ENCODE results near the gene RER1. TPM values are rescaled to one million over a fixed set of nuclear protein-coding genes. Genes with fewer than 3 reads are reported as not detected.

The RER1 gene
- total and polyA plus RNA-seq, 8 donors, result 89.6 to 167 (median 101) TPM

DNA sequence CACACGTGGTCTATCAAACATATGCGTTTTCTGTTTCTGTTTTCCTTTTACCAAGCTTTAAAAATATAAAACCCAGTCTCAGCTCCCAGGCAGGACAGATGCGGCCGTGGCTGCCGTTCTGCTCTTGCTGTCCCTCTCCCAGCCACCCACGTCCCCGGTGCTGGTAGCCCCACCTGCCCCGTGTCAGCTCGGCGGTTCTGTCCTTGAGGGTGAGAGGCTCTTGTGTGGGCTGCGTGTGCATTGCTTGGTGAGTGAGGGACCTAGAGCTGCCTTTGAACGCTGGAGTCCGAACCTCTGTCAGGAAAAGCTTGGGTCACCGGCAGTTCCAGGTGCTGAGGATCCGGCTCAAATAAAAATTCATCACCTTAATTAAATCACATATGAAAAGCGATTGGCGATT, 4.4 kb downstream of the RER1 start:
- TF ChIP-seq, protein P1, sequence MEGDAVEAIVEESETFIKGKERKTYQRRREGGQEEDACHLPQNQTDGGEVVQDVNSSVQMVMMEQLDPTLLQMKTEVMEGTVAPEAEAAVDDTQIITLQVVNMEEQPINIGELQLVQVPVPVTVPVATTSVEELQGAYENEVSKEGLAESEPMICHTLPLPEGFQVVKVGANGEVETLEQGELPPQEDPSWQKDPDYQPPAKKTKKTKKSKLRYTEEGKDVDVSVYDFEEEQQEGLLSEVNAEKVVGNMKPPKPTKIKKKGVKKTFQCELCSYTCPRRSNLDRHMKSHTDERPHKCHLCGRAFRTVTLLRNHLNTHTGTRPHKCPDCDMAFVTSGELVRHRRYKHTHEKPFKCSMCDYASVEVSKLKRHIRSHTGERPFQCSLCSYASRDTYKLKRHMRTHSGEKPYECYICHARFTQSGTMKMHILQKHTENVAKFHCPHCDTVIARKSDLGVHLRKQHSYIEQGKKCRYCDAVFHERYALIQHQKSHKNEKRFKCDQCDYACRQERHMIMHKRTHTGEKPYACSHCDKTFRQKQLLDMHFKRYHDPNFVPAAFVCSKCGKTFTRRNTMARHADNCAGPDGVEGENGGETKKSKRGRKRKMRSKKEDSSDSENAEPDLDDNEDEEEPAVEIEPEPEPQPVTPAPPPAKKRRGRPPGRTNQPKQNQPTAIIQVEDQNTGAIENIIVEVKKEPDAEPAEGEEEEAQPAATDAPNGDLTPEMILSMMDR (IDR thresholded peaks at IDR 0.05), result no peak
- no peaks in the 10 kb centered on the region for H3K9me3 ChIP-seq
- peaks cover 7 to 28% of the 10 kb centered on the region in 2 donors for H3K4me1 ChIP-seq
- no peaks in the 10 kb centered on the region for H3K27me3 ChIP-seq
- peaks cover 6 to 78% of the 10 kb centered on the region in 2 donors for H3K36me3 ChIP-seq
- H3K27ac ChIP-seq, result no peak overlapping the region
- ATAC-seq (no peak), DNase-seq (no peak)
- intact Hi-C loops (cut with DNase I), result no loop called here
- H3K4me3 ChIP-seq, result no peak overlapping the region

DNA sequence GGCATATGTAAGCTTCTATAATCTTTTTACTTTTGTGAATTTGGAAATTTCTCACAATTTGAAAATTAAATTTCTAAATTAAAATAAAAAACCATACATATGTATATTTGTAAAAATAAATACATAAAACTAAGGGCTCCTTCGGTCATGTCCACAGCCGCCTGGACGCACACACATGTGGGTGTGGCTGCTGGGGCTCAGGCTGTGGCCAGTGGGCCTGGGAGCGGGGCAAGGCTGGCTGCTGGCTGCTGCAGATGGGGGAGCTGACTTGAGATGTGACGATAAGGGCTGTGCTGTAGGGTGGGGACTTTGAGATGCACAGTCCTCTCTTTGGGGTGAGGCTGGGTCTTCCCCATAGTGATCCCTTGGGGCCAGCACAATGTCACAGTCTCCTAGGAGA, 4.8 kb downstream of the RER1 start:
- Histone ChIP-seq H3K9me3 (no peaks in the 10 kb centered on the region), H3K4me3 (no peak overlapping the region), H3K4me1 (peaks cover 7 to 28% of the 10 kb centered on the region in 2 donors), H3K27me3 (no peaks in the 10 kb centered on the region), H3K36me3 (peaks cover 6 to 80% of the 10 kb centered on the region in 2 donors), H3K27ac (no peak overlapping the region)
- TF ChIP-seq, protein P1 (IDR thresholded peaks at IDR 0.05), result no peak
- ATAC-seq (no peak), DNase-seq (no peak)
- intact Hi-C loops (cut with DNase I), result no loop called here

GRCh38 chr1:2397007-2397679, 5.5 kb downstream of the RER1 start:
- Histone ChIP-seq H3K4me3 (no peak overlapping the region), H3K27me3 (no peaks in the 10 kb centered on the region), H3K27ac (no peak overlapping the region), H3K36me3 (peaks cover 6 to 87% of the 10 kb centered on the region in 2 donors), H3K4me1 (peaks cover 7 to 27% of the 10 kb centered on the region in 2 donors), H3K9me3 (no peaks in the 10 kb centered on the region)
- intact Hi-C loops (cut with DNase I), result no loop called here
- ATAC-seq (no peak), DNase-seq (no peak)
- TF ChIP-seq, protein P1 (IDR thresholded peaks at IDR 0.05), result no peak

DNA sequence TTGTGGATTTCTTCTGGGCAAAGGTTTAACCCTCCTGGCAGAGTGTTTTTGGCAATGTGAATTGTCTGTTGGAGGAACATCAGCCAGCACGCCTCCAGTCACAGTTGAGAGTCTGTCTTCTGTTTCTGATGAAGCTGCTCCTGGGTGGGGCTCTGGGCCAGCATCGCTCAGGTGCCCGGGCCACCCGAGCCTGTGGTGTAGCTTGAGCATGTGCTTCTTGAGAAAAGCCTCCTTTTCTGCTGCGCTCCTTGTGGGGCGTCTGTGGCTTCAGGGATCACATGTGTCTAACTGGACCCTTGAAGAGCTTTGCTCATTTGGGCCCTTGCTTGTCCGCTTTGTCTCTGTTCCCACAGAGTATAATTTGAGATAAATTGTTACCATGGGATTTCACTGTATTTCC, 7.2 kb downstream of the RER1 start:
- ATAC-seq (no peak), DNase-seq (no peak)
- TF ChIP-seq, protein P1 (IDR thresholded peaks at IDR 0.05), result no peak
- Histone ChIP-seq H3K27ac (no peak overlapping the region), H3K4me1 (peaks cover 0 to 10% of the 10 kb centered on the region in 2 donors), H3K9me3 (no peaks in the 10 kb centered on the region), H3K4me3 (no peak overlapping the region), H3K36me3 (peaks cover 6 to 97% of the 10 kb centered on the region in 2 donors), H3K27me3 (no peaks in the 10 kb centered on the region)
- intact Hi-C loops (cut with DNase I), result no loop called here

DNA sequence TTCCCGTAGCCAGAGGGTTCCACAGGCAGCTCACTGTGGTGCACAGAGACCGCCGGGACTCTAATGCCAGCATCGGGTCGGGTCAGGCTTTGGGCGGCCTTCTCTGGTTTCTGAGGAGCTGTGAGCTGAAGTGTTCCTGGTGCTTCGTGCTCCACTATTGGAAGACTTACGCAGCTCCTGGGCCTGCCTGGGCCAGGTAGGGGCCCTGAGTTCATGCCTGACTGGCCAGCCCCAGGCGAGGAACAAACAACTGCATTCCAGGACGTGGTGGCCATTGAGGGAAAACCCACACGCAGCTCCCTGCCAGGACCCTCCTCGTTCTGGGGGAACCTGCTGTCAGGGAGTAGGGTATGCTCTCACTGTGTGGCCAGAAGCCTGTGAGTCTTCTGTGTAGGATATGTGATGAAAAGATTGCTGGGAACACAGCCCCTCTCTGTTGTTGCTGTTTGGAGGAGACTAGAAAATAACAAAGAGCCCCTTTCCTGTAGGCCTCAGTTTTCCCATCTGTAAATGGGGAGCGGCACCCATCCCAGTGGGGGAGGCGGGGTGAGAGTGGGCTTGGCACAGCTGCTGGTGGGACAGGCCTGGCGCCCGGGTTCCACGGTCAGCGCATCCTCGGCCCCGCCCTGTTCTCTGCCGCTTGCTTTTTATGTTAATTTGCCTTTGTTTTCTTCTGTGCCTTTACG, 8.4 kb downstream of the RER1 start:
- DNase-seq (no peak), ATAC-seq (no peak)
- Histone ChIP-seq H3K4me3 (no peak overlapping the region), H3K27ac (no peak overlapping the region), H3K4me1 (no peaks in the 10 kb centered on the region), H3K9me3 (no peaks in the 10 kb centered on the region), H3K36me3 (peaks cover 6 to 97% of the 10 kb centered on the region in 2 donors), H3K27me3 (no peaks in the 10 kb centered on the region)
- TF ChIP-seq, protein P1 (IDR thresholded peaks at IDR 0.05), result no peak
- intact Hi-C loops (cut with DNase I), result no loop called here
